Measurements from ENCODE around the gene ACSS1.

ACSS1 gene

DNA sequence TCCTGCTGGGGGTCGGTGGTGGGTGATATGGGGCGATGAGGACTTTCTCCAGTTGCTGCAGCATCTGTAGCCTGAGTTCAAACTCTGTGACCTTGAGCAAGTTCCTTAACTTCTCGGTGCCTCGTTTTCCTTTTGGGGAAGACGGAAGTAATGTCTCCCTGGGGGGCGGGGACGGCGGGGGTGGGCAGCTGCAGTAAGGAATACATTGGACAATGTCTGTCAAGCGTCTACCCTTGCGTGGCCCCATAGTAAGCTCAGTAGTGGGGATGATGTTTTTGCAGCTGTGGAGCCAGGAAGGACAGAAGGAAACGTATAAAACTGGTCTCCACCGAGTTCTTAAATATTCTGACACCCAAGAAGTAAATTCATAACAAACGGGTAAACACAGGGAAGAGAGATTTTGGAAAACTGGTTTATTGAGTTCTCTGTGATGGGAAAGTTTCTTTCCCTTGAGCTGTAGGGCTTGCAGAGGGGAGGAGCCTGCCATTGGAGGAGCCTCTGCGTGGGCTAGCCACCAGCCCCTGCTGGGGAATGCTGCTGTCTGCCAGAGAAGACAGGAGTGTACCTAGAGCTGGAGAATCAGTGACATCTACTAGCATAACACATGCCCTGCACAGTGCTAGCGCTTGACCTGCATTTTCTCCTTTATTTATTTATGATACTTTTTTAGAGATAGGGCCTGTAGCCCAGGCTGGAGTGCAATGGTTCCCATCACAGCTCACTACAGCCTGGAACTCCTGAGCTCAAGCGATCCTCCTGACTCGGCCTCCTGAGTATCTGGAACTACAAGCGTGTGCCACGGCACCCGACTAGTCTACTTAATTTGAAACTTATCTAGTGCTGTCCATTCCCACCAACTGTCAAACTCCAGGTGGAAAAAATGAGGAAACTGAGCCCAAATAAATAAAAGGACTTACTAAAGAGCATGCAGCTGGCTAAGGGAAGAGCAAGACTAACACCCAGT lies 1.2 kb upstream of the ACSS1 start:
- DNase-seq = no peak

DNA sequence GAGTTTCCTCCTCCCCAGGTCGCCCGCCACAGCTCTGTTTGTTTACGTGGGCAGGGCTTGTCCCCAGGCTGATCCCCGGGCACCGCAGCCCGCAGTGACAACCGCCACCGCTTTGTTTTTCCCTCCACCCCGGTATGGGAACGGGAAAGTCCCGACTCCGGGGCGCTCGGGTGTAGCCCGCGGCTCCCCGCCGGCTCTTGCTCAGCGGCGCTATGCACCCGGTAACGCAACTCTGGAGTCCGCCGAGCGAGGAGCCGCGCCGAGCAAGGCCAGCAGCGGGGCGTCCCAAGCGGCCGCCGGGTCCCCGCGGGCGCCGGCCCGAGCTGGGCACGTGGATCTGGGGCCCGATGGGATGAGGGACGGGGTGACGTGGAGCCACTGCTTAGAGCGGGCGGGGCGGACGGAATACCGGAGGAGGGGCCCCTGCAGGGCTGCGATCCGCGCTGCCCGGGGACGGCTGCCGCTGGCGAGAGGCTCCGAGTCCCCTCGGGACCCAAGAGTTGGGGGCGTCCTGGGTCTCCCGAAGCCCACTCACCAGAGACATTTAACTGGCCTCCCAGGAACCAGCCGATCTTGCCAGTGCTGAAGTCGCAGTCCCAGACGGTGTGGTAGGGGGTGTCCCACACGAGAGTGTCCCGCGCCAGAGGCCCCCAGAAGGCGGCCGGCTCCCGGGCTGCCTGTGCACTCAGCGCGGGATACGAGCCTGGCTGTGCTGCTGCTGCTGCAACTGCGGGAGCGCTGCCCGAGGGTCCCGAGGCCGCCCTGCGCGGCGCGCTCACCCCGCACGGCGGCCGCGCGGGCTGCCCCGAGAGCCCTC lies 497 bp downstream of the ACSS1 start:
- DNase-seq = peak; percentile 36 to 49

DNA sequence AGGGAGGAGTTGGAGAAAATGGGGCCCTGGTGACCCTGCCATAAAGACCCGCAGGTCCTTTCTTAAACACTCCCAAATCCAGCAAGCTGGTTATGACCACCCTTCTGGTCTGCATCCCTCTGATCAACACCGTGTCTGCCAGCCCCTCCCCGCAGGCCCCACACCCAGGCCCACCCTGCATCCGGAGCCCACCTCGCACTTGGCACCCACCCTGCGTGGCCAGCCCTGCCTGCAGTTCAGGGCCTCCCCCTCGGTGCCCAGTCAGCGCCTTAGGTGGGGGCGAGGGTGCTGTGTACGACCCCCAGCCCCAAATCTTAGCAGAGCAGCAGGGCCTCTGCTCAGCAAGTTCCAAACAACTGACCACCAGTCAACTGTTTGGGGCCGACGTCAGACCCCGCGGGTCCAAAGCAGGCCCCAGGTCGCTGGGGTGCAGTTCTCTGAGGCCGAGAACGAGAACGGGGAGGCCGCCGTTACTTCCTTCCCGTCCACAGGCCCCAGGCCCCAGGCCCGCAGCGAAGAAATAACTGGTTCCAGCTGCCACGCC lies 1.2 kb downstream of the ACSS1 start:
- DNase-seq = no peak

DNA sequence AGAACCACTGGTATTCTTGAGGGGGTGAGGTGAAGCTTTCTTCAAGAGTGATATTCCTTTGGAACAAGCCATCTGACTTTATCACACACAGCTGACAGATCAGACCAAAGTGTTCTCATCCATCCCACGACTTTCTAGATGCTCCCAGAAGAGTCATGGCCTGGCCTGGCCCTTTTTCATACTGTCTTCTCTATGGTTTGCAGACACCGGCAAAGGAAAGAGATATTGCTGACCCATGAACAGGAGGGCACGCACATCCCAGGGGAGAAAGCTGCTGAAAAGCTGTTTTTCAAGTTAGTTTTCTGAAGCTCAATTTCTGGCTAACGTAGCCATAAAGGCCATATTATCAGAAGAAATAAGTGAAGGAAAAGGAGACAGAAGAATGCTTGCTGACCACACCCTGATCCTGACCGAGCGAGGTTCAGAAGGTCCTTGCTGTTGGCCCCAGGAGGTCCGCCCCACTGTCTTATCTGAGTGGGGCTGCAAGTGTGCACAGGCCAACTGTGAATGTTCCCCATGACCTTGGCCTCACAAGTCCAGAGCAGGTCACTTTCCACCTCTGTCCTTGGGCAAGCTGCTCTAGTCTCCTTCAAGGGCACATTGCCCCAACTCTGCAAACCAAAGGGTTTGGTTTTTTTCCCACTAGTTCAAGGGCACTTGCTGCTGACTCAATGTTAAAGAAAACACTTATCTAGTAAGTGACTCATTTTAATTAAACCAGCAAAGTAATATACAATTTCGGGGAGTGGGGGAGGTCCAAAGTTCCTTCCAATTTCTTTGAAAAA lies 2.0 kb downstream of the ACSS1 start:
- no peak for DNase-seq

DNA sequence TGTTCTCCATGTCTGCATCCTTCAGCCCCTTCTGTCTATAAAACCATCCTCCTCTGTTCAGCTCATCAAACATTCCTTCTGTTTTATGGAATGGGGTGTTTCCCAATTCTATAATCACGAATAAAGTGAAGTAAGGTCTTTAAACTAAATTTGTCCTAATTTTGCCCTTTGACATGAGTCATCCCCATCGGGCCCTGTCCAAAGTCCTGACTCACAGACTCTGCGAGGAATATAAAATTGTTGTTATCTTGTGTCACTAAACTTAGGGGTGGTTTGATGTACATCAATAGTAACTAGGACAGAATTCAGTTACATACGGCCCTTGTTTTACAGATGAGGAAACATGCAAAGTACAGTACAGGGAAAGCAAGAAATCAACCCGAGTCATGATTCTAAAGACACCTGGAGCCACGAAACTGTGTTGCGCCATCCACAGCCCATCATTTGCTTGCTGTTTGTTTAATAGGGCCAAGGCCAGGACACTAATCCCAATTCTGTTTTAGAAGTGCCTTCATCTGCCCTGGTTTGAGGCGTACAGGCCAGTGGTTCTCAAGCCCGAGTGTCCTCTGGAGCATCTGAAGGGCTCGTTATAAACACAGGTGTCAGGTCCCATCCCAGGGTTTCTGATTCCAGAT lies 2.8 kb downstream of the ACSS1 start:
- no peak for DNase-seq

DNA sequence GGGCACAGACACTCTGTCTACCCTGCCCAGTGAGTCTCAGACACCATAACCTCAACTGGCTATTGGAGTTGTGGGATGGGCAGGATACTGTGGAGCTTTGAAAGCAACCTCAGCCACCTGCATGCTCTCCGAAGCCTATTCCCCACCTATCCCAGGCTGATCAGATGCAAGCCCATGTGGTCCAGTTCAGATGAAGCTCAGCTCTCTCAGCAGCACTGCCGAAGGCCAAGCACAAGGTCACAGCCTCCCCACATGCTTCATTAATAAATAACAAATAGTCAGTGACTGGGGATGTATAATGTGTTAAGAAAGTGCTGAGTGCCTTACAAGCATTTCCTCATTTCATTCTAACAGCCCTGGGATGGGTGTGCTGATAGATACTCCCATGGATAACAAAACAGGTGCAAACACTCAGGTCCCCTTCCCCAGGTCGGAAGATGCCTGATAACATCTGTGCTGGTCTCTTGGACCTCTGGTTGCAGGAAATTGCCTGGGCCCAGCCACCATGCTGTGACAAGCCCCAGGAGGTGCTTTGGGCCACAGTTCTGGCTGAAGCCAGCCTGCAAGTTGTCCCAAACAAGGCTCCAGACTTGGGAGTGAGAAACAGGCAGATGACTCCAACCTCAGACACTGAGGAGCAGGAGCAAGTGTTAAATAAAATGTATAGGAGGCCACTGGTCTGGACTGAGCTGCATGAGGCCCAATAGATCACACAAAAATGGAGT lies 3.7 kb downstream of the ACSS1 start:
- no peak for DNase-seq

DNA sequence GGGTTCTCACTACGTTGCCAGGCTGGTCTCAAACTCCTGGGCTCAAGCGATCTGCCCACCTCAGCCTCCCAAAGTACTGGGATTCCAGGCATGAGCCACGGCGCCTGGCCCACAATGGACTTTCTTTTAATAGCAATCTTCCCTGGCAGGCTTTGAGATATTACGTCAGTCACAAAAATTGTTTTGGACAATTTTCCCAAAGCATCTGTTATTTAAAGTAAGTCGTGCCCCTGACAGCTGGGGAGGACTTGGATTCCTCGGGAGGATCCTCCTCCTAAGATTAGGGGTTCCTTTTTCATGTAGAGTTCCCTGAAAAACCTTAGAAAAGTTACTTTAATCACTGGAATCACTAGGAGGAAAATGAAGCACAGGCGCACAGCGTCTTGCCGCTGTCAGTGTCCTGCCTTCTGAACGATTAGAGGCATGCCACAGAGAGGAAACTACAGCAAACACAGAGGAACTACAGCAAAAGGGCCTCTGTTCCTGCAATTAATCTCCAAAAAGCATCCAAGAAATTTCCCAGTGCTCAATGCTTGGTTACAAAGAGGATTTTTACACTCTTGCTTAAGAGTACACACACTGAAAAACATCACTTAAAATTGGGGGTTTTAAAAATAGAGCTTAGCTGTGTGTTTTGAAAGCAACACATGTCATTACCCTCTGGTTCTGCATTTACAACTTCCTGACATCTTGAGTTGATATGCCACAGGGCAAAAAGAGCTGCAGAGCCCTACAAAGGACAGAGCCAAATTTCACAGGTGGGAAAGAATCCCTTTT lies 4.5 kb downstream of the ACSS1 start:
- no peak for DNase-seq

DNA sequence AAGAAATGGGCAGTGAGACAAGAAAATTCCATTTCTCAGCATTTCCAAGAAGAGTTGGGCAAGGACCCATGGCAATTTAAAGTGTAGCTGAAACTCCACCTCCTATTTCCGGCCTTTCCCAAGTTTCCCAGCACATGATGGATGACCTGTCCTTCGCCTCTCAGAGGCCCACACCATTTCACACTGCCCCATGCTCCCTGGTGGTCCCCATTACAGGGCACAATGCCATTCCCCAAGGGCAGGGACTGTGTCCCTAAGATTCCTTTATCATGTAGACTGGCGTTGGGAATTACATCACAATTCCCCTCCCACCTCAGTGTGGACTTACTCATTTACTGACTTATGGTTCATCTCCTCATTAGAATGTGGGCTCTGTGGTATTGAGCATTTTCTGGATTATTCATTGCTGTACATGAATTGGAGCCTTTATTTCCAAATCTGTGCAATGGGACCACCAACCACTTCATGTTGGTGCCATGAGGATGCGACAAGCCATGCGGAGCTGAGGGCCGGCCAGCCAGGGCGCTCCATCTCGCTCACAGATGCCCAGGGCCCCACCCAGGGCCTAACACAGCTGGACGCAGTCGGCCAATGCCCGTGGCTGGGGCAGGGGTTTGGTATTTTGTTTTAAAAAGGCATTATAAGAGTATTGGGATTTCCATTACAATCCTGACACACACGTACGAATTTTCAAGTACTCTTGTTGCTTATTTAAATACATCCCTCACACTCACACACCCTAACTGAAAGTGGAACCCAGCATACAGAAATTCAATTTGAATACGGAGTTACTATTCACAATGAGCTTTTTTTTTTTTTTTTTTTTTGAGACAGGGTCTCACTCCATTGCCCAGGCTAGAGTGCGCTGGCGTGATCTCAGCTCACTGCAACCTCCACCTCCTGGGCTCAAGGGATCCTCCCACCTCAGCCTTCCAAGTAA lies 5.4 kb downstream of the ACSS1 start:
- no peak for DNase-seq

DNA sequence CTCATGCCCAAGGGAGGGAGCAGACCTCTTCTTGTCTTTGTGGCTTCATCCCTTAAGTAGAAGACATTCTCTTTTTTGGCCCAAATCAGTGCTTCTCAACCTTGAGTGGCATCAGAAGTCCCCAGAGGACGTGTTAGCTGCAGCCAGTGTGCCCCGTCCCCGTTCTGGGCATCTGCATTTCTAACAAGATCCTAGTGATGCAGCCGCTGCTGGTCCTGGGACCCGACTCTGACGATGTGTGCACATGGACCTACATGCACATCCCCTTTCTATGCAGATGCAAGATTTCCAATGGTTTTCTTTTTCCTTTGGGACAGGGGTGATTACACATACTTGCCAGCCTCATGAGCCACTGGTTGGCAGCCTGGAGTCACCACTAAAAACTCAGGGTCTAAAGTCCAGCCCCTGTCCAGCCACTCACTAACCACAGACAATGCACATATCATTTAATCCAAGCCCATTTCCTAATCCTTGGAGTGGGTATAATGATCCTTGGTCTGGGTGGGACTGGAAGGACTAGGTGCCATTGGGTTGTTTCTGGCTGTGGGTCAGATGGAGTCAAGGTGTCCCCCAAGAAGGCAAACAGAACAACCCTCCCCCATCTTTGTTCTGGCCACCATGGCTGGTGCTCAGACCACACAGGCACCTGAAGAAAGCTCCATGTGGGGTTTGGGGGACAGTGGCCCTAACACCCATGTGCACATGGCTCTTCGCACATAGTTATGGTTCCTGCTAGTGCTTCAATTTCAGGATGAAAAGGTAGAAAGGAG lies 6.4 kb downstream of the ACSS1 start:
- no peak for DNase-seq

DNA sequence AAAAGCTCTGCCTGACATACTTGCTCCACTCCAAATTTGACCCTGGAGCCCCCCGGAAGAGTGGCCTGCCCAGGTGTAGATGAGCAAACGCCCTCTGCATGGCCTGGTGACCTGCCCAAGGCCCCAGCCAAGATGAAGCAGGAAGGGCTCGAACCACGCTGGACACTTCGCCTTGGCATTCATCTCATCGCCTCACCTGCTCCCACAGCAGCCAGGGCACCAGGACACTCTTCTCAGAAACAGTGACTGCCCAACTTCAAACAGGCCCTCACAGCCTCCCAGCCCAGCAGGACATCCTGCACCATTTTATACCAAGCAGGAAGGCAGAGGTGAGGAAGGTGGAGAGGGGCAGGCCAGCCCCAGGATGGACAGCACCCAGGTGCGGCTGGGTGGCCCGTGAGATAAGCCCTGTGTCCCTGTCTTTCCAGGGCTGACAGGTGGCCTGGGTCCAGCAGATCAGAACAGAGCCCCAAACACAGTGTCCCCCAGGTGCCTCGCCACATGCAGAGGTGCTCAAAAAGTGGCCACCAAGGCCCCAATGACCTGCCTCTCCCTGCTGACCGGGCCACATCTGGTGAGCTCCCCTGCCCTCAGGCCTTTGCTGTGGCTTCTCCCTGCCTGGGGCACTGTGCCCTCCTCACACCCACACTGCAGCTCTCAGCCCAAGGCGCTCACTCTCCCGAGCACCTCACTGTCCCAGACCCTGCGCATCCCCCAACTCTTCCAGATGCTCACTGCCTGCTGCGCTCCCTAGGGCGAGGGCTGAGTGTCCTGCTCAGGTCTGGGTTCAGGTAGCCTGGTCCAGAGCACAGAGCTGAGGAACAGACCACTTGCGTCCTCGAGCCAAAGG lies 7.2 kb downstream of the ACSS1 start:
- DNase-seq = no peak

DNA sequence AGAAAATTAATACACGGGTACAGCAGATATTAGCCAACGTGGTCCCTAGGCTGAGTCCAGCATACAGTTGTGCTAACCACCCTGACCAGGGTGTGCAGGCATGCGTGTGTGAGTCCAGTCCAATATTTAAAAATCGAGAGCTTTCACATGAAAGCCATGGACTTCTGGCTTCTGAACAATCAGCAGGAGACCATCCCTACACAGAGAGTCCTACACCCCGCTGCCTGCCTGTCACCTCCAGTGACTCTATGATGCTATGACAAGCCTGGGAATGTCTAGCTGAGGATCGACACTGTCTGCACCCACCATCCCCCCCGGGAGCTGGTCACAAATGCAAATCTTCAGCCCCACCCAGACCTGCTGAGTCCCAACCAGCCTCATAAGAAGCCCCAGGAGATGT lies 7.9 kb downstream of the ACSS1 start:
- no peak for DNase-seq

DNA sequence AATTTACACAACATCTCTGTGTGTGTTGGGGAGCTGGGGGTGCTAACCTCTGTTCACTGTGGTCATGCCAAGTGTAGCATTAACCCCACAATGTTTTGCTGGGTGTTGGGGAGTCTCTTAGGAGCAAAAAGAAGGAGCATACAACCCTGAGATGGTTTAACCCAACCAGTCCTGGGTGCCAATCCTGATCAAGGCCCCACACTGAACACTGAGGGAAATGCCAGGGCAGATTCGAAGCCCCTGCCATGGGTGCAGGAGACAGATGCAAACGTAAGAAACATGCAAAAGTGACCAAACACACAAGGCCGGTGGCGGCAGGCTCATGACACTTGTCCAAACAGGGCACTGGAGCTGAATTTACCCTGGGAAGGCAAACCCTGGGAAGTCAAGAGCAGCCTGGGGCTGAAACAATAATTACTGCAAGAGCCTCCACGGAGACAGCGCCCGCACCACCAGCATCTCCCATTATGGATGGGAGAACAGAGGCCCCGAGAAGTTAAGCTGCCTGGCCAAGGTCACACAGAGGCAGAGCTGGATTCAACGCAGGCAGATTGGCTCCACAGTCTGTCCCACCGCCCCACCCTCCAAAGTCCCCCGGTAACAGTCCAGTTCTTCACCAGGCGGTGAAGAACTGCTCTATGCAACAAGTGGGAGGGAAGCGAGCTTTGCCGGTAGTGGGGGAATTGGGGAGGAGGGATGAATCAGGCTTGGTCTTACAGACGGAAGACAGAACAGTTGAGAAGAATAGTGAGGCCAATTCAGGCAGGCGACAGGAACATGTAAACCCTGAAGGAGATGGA lies 8.5 kb downstream of the ACSS1 start:
- no peak for DNase-seq

DNA sequence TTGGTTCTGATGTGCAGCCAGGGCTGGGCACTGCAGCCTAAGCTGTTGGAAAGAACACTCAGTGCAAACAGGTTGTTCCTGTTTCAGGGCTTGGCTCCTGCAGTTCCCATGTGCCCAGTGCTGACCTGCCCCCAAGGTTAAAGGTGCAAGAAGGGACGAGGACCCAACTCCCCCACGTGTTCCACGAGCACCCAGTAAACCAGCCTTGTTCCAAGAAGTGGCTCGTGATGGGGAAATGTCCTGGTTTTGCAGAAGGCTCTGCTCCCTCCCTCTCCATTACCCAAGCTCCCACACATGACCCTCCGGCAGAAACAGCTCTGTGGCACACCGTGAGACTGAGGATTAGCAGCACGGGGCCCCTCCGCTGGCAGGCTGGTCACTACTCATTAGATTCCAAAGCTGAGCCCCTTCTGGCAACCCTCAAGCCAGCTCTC lies 9.4 kb downstream of the ACSS1 start:
- DNase-seq = no peak

DNA sequence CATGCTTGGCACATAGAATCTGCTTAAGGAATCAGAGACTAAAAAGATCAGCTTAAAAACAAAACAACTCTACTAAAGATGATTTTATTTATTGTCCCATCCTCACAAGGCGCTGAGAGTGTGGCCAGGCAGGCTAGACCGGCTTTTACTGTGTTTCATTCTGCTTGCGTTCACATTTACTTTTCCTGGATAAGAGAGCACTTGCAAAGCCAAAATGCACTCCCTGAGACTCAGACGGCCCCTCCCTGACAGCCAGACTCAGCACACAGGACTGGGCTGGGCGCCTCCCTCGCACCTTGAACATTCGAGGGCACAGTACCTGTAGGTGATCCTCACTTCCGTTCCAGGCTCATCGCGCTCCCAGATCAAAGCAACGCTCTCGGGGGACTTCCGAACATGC lies 10.2 kb downstream of the ACSS1 start:
- DNase-seq = no peak

DNA sequence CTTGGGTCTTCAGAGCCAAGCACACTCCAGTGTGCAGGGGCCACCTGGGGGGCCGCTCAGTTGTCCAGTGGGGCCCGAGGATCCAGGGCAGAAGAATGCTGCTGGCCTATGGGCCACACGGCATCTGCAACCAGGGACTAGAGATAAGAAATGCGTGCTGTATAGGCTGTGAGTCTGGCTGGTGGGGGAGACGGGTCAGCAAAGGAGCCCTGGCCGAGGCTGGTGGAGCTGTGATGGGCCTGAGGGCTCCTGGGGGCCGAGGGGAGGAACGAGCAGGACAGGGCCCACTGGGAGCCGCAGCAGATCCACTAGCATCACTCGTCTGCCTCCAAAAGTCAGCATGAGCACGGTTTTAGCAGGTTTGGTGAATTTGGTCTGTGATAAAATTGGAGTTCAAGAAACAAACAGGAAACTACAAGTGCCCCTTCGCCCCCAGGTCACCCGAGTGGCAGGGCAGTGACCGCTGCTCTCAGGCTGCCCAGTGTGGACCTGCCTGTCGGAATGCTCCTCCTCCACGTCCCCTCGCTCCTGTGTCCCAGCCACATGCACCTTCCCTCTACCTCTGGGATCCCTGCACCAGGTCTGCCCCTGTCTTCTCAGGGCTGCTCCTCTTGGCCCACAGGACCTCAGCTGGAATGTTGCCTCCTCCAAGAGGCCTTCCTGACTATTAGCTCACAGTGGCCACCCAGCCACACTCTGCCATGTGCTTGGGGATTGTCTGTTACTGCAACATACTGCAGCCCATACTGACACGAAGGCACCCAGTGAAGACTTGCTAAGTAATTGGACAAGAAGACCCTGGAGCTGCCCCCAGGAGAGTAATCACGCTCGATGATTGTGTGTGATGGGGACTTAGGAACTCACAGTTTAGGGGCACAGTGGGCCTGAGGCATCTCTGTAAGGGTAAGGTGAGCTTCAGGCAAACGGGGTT lies 10.9 kb downstream of the ACSS1 start:
- no peak for DNase-seq

DNA sequence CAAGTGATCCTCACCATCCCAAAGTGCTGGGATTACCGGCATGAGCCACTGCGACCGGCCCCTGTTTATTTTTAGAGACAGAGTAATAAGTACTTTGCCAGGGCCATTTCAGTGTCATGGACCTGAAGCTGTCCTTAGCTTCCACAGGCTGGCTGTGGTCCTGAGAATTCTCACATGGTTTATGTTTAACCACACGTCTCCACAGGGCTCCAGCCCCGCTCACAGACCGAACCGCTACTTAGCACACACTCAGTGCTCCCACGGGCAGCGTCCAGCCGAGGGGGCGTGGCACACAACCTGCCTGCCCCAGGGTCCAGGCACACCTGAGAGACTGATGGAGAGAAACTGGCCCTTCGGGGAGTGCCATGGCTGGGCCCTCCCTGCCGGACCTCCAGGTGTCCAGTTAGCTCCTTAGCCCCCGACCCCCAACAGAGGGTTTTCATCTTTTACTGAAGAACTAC lies 11.7 kb downstream of the ACSS1 start:
- DNase-seq = no peak
